Mesenchymal stem cell (in vitro differentiated cells and primary cell): ENCODE measurements around the gene CT45A1. TPM values are rescaled to one million over a fixed set of nuclear protein-coding genes. Genes with fewer than 3 reads are reported as not detected.
"Not testable (repeated sequence)": the region's sequence is repeated elsewhere in the genome, so short reads cannot be mapped to it uniquely, and the experiment has no call there.

Source experiments
- DNase-seq: peaks from one replicate; pipeline ENCODE4 v3.0.0-alpha.2; 2013
- H2AFZ ChIP-seq: one replicate; pipeline ENCODE4 v1.6.1; 2013; ENCODE audit warnings: low read depth, mild to moderate bottlenecking, control low read depth, inconsistent platforms, low read length, moderate library complexity
- H2AK5ac ChIP-seq: 2 replicates; pipeline ENCODE4 v1.6.1; 2013; ENCODE audit warnings: low read length, moderate library complexity, mild to moderate bottlenecking, inconsistent platforms; ENCODE audit not compliant: severe bottlenecking
- H2BK120ac ChIP-seq: one replicate; pipeline ENCODE4 v1.6.1; 2013; ENCODE audit warnings: low read depth, mild to moderate bottlenecking, inconsistent platforms, low read length, moderate library complexity
- H2BK12ac ChIP-seq, 2 experiments: one replicate each; pipeline ENCODE4 v1.6.1; 2013; ENCODE audit warnings: inconsistent platforms in 2 of 2, low read length in 2 of 2, mild to moderate bottlenecking in 2 of 2, moderate library complexity in 2 of 2, control low read depth in 1 of 2
- H2BK15ac ChIP-seq: one replicate; pipeline ENCODE4 v1.6.1; 2013; ENCODE audit warnings: mild to moderate bottlenecking, low read depth, inconsistent platforms; ENCODE audit not compliant: poor library complexity, severe bottlenecking
- H2BK5ac ChIP-seq: 2 replicates; pipeline ENCODE4 v1.6.1; 2013; ENCODE audit warnings: low read depth, mild to moderate bottlenecking, low read length, control low read depth, inconsistent platforms; ENCODE audit not compliant: poor library complexity, severe bottlenecking
- H3K14ac ChIP-seq, 2 experiments: one replicate each; pipeline ENCODE4 v1.6.1; 2013; ENCODE audit warnings: inconsistent platforms in 2 of 2, low read length in 2 of 2, control low read depth in 1 of 2, mild to moderate bottlenecking in 1 of 2, moderate library complexity in 1 of 2
- H3K18ac ChIP-seq, 2 experiments: one replicate each; pipeline ENCODE4 v1.6.1; 2013; ENCODE audit warnings: inconsistent platforms in 2 of 2, low read length in 2 of 2, control low read depth in 1 of 2, low read depth in 1 of 2, mild to moderate bottlenecking in 1 of 2
- H3K23ac ChIP-seq, 2 experiments: one replicate each; pipeline ENCODE4 v1.6.1; 2013; ENCODE audit warnings: inconsistent platforms in 2 of 2, low read length in 2 of 2, mild to moderate bottlenecking in 2 of 2, moderate library complexity in 2 of 2, control low read depth in 1 of 2
- H3K27ac ChIP-seq: 2 replicates; pipeline ENCODE4 v1.5.1; 2013; ENCODE audit warnings: mild to moderate bottlenecking, moderate library complexity, low read length, control low read depth, inconsistent platforms; ENCODE audit not compliant: poor library complexity, severe bottlenecking
- H3K27me3 ChIP-seq, 2 experiments: 2 replicates each; pipeline versions ENCODE4 v1.6.1 to v1.7.0; 2013; ENCODE audit warnings: low read length in 2 of 2, mild to moderate bottlenecking in 2 of 2, moderate library complexity in 2 of 2, control low read depth in 1 of 2, inconsistent platforms in 1 of 2; ENCODE audit not compliant: control insufficient read depth in 1 of 2, insufficient read depth in 1 of 2
- H3K36me3 ChIP-seq, 2 experiments: 2 replicates each; pipeline versions ENCODE4 v1.6.1 to v1.7.0; 2013; ENCODE audit warnings: low read length in 2 of 2, control low read depth in 1 of 2, inconsistent platforms in 1 of 2, low read depth in 1 of 2, mild to moderate bottlenecking in 1 of 2; ENCODE audit not compliant: insufficient read depth in 2 of 2, control insufficient read depth in 1 of 2
- H3K4ac ChIP-seq, 2 experiments: one replicate each; pipeline ENCODE4 v1.6.1; 2013; ENCODE audit warnings: inconsistent platforms in 2 of 2, low read length in 2 of 2, mild to moderate bottlenecking in 2 of 2, moderate library complexity in 2 of 2, control low read depth in 1 of 2, low read depth in 1 of 2
- H3K4me1 ChIP-seq: 2 replicates; pipeline ENCODE4 v1.6.1; 2013; ENCODE audit warnings: low read depth, low read length, control low read depth; ENCODE audit not compliant: control insufficient read depth, insufficient read depth
- H3K4me2 ChIP-seq: 2 replicates; pipeline ENCODE4 v1.6.1; 2013; ENCODE audit warnings: low read length, mild to moderate bottlenecking, inconsistent platforms; ENCODE audit not compliant: poor library complexity, severe bottlenecking
- H3K4me3 ChIP-seq, 2 experiments: 2 replicates each; pipeline versions ENCODE4 v1.5.1 to v1.7.0; 2013; ENCODE audit warnings: low read length in 2 of 2, mild to moderate bottlenecking in 2 of 2, control low read depth in 1 of 2, low read depth in 1 of 2; ENCODE audit not compliant: insufficient read depth in 1 of 2
- H3K79me1 ChIP-seq: replicated peaks from 2 replicates; pipeline ENCODE4 v1.6.1; 2013; ENCODE audit warnings: mild to moderate bottlenecking, control low read depth, low read length, inconsistent platforms; ENCODE audit not compliant: poor library complexity, severe bottlenecking
- H3K9ac ChIP-seq: 2 replicates; pipeline ENCODE4 v1.7.0; 2013; ENCODE audit warnings: mild to moderate bottlenecking, low read length, moderate library complexity
- H3K9me3 ChIP-seq: 2 replicates; pipeline ENCODE4 v1.7.0; 2013; ENCODE audit warnings: mild to moderate bottlenecking, low read length; ENCODE audit not compliant: control insufficient read depth
- H4K8ac ChIP-seq: one replicate; pipeline ENCODE4 v1.6.1; 2013; ENCODE audit warnings: inconsistent platforms, mild to moderate bottlenecking, low read length, moderate library complexity
- H4K91ac ChIP-seq: one replicate; pipeline ENCODE4 v1.6.1; 2013; ENCODE audit warnings: mild to moderate bottlenecking, low read length, inconsistent platforms
- WGBS: methylation state at CpG from one replicate; pipeline ENCODE4 v1.1.7; 2013; ENCODE audit warnings: mixed read lengths; 5-methylcytosine and 5-hydroxymethylcytosine counted together
- polyA plus RNA-seq, 2 experiments: library from polyadenylated mRNA; stranded (reverse); fragments of 200-250 nt; gene quantifications; one replicate each; pipeline ENCODE4 v1.2.3, GENCODE V29; 2013

CT45A1 gene, protein sequence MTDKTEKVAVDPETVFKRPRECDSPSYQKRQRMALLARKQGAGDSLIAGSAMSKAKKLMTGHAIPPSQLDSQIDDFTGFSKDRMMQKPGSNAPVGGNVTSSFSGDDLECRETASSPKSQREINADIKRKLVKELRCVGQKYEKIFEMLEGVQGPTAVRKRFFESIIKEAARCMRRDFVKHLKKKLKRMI
- not detected for polyA plus RNA-seq (2013, experiment 1 of 2)
- not detected for polyA plus RNA-seq (2013, experiment 2 of 2)

DNA sequence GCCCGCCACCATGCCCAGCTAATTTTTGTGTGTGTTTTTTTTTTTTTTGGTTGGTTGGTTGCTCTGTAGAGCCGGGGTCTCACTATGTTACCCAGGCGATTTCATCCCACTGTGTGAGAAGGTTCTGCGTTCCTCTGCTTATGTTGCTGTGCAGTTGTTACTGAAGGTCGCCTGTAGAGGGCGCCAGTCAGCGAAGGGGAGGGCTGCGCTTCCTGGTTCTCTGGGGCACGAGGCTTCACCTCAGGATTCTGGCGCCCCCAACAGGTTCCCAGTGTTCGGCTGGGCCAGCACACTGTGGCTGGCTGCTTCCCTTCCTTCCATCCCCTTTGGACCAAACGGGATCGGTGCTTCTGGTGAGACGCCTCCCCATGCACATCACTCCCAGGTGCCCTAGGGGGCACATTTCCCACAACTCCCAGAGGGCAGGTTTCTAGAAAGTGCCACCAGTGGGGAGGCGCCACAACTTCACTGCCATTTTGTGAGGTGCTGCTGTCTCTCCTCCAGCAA lies at the start of gene CT45A1:
Gene CT45A1, plus strand, starts transcription at position 457 of the 507 bp plus-strand sequence. CDS start 5,302 bp downstream, outside the sequence.
- H3K4me1 ChIP-seq, H3K9me3 ChIP-seq, DNase-seq, H3K14ac ChIP-seq, H2BK15ac ChIP-seq, H2AFZ ChIP-seq, H3K36me3 ChIP-seq, H3K18ac ChIP-seq, H3K4ac ChIP-seq, H2BK120ac ChIP-seq, H2BK12ac ChIP-seq, H3K27ac ChIP-seq, H4K91ac ChIP-seq, H3K79me1 ChIP-seq, H2BK5ac ChIP-seq, H3K4me2 ChIP-seq, H3K4me3 ChIP-seq, H3K27me3 ChIP-seq, H3K9ac ChIP-seq, H2AK5ac ChIP-seq, H4K8ac ChIP-seq, H3K23ac ChIP-seq: not testable (repeated sequence)
- WGBS: no CpG with 5 or more reads among the region's 15 CpGs

DNA sequence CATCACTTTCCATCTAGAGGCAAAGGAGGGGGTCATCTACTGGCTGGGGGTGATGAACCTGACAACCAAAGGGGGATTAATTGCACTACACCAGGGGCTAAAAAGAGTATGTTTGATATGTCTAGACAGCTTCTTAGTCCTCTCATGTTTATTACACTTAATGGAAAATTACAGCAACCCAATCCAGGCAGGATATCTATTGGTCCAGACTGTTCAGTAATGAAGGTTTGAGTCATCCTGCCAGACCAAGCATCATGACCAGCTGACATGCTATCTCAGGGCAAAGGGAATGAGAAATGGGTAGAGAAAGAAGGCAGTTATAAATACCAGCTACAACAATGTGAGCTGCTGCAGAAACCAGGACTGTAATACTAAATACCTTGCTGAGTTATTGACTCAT lies 40.5 kb upstream of the CT45A1 start:
- not testable (repeated sequence) for H3K36me3 ChIP-seq, H2AFZ ChIP-seq, H4K8ac ChIP-seq, H3K4me3 ChIP-seq, H4K91ac ChIP-seq, H3K9me3 ChIP-seq, DNase-seq, H3K18ac ChIP-seq, H3K4ac ChIP-seq, H3K14ac ChIP-seq, H3K9ac ChIP-seq, H2AK5ac ChIP-seq, H2BK15ac ChIP-seq, H2BK5ac ChIP-seq, H2BK120ac ChIP-seq, H3K27ac ChIP-seq, H3K4me2 ChIP-seq, H3K79me1 ChIP-seq, H3K4me1 ChIP-seq, H3K23ac ChIP-seq, H2BK12ac ChIP-seq
- peaks cover 0 to 12% of the 10 kb centered on the region in 2 experiments for H3K27me3 ChIP-seq

DNA sequence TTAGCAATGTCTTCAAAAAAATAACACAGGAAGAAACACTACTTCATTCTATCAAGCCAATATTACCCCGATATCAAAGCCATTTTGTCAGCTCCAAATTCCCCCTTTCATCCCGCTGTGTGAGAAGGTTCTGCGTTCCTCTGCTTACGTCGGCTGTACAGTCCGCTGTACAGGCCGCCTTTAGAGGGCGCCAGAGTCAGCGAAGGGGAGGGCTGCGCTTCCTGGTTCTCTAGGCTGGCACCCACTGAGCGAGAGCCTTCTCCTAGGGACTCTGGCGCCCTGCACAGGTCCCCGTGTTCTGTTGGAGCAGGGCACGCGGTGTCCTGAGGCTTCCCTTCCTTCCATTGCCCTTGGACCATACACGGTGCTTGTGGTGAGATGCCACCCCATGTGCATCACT lies 25.3 kb upstream of the CT45A1 start:
- H2AK5ac ChIP-seq: no peak overlapping the region
- no peaks in the 10 kb centered on the region for H3K4me1 ChIP-seq
- peaks cover 0 to 3% of the 10 kb centered on the region in 2 experiments for H3K27me3 ChIP-seq
- no peak overlapping the region for H2BK120ac ChIP-seq
- no peak overlapping the region for H4K8ac ChIP-seq
- no peak overlapping the region for H3K4me3 ChIP-seq
- 69% methylated on average over 16 of the region's 16 CpGs for WGBS
- no peak overlapping the region for H2BK12ac ChIP-seq
- H2AFZ ChIP-seq: no peak overlapping the region
- no peak overlapping the region for H3K4me2 ChIP-seq
- H3K23ac ChIP-seq: no peak overlapping the region
- H3K9me3 ChIP-seq: no peaks in the 10 kb centered on the region
- H2BK5ac ChIP-seq: no peak overlapping the region
- no peak for DNase-seq
- no peaks in the 10 kb centered on the region for H3K36me3 ChIP-seq
- H4K91ac ChIP-seq: no peak overlapping the region
- no peaks in the 10 kb centered on the region for H3K79me1 ChIP-seq
- H3K4ac ChIP-seq: no peak overlapping the region
- H3K27ac ChIP-seq: no peak overlapping the region
- H2BK15ac ChIP-seq: no peak overlapping the region
- no peak overlapping the region for H3K9ac ChIP-seq
- no peak overlapping the region for H3K18ac ChIP-seq
- H3K14ac ChIP-seq: no peak overlapping the region

DNA sequence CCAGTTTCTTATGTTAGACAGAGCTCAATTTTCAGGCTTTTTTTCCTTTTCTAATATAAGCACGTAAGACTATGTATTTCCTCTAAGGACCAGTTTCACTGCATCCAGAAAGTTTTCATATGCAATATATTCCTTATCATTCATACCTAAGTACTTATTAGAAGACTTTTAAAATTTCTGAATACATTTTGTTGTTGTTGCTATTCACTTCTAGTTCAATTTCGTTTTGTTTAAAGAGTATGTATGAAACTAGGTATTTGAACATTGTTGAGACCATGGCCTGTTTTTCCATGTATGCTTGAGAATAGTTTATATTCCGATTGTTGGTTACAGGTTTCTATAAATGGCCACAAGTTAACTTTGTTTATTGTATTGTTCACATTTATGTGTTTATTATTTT lies 18.0 kb upstream of the CT45A1 start:
- H3K4me2 ChIP-seq: no peak overlapping the region

More for the DNA sequence above, 18.0 kb upstream of the CT45A1 start:
- Histone ChIP-seq H4K8ac (no peak overlapping the region), H4K91ac (no peak overlapping the region), H2BK5ac (no peak overlapping the region), H2AK5ac (no peak overlapping the region), H3K79me1 (no peaks in the 10 kb centered on the region), H3K9me3 (no peaks in the 10 kb centered on the region), H2BK15ac (no peak overlapping the region), H3K36me3 (no peaks in the 10 kb centered on the region), H3K23ac (no peak overlapping the region), H3K4ac (no peak overlapping the region), H3K27ac (no peak overlapping the region), H3K4me1 (no peaks in the 10 kb centered on the region), H2AFZ (no peak overlapping the region), H2BK12ac (no peak overlapping the region), H3K4me3 (no peak overlapping the region), H2BK120ac (no peak overlapping the region), H3K9ac (no peak overlapping the region), H3K27me3 (peaks cover 0 to 9% of the 10 kb centered on the region in 2 experiments), H3K14ac (no peak overlapping the region), H3K18ac (no peak overlapping the region)
- 64% methylated on average over 2 of the region's 3 CpGs for WGBS
- no peak for DNase-seq
